ENCODE measurements around the gene CLEC1A.

DNA sequence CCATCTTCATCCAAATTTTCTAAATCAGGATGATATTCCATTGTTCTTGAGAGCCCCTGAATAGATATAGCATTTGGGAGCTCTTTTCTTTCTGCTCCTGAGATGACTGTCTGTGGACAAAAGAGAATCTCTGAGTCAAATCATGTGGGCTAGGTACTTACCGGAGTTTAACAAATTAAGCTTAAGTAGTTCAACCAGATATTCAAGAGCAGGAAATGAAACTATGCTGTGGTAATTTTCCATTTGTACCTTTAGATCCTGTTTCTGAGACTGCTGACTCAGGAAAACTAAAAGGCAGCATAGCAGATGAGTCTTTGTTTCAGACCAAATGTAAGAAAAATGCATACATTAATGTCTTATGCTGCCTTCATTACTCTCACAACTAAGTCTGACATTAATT is 31.3 kb upstream of the CLEC1A start, which contains the start of gene CLEC7A:
- TF ChIP-seq, protein P1, sequence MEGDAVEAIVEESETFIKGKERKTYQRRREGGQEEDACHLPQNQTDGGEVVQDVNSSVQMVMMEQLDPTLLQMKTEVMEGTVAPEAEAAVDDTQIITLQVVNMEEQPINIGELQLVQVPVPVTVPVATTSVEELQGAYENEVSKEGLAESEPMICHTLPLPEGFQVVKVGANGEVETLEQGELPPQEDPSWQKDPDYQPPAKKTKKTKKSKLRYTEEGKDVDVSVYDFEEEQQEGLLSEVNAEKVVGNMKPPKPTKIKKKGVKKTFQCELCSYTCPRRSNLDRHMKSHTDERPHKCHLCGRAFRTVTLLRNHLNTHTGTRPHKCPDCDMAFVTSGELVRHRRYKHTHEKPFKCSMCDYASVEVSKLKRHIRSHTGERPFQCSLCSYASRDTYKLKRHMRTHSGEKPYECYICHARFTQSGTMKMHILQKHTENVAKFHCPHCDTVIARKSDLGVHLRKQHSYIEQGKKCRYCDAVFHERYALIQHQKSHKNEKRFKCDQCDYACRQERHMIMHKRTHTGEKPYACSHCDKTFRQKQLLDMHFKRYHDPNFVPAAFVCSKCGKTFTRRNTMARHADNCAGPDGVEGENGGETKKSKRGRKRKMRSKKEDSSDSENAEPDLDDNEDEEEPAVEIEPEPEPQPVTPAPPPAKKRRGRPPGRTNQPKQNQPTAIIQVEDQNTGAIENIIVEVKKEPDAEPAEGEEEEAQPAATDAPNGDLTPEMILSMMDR (IDR thresholded peaks at IDR 0.05), result no peak
- TF ChIP-seq POLR2A (IDR thresholded peaks at IDR 0.05), result no peak

Measured in vagina (tissue), 2 donors.